ENCODE results near the gene NETO1. TPM values are rescaled to one million over a fixed set of nuclear protein-coding genes. Genes with fewer than 3 reads are reported as not detected.

NETO1 gene
- 1 to 10 TPM in 1 of 3 donors, under 1 TPM in 2; 0.43 to 1.2 (median 0.69) TPM for polyA plus RNA-seq (ENCODE audit: insufficient read length in 3 of 3)
- long read RNA-seq, donor 1 = 0 reads
- long read RNA-seq, donor 2 = 0 reads
- long read RNA-seq, donor 3 = 0 reads
- long read RNA-seq, donor 4 = 0 reads
- long read RNA-seq, donor 5 = 0 reads
- long read RNA-seq, donor 6 = 0 reads
- long read RNA-seq, donor 7 = 0 reads
- long read RNA-seq, donor 8 = 0 reads
- long read RNA-seq, donor 9 = 0 reads
- long read RNA-seq, donor 10 = 0 reads
- long read RNA-seq, donor 11 = 0 reads
- long read RNA-seq, donor 12 = 0 reads
- long read RNA-seq, donor 13 = 0 reads
- long read RNA-seq, donor 14 = 0 reads
- long read RNA-seq, donor 15 = 0 reads
- long read RNA-seq, donor 16 = 0 reads

GRCh38 chr18:72867746-72868584 lies at the start of gene NETO1:
Gene NETO1, minus strand, starts transcription at chr18:72867987. Its CDS starts 696 bp downstream, at chr18:72867291.
- DNase-seq = no peak

- DNase-seq = no peak
Measured at GRCh38 chr18:72910045-72910444, 42.3 kb upstream of the NETO1 start.

- DNase-seq = no peak
Measured at GRCh38 chr18:72908181-72908580, 40.4 kb upstream of the NETO1 start.

GRCh38 chr18:72903033-72903432 lies 35.2 kb upstream of the NETO1 start:
- DNase-seq = no peak

GRCh38 chr18:72899338-72899737 lies 31.6 kb upstream of the NETO1 start:
- DNase-seq = no peak

- no peak for DNase-seq
Measured at GRCh38 chr18:72898870-72899269, 31.1 kb upstream of the NETO1 start.

- DNase-seq = no peak
Measured at GRCh38 chr18:72895548-72895947, 27.8 kb upstream of the NETO1 start.

GRCh38 chr18:72878561-72878960 lies 10.8 kb upstream of the NETO1 start:
- no peak for DNase-seq

GRCh38 chr18:72878143-72878542 lies 10.4 kb upstream of the NETO1 start:
- no peak for DNase-seq

GRCh38 chr18:72871091-72871490 lies 3.3 kb upstream of the NETO1 start:
- DNase-seq = no peak

GRCh38 chr18:72869226-72870185 lies 1.7 kb upstream of the NETO1 start:
- DNase-seq = no peak

- no peak for DNase-seq
Measured at GRCh38 chr18:72868585-72869225, 918 bp upstream of the NETO1 start.

- DNase-seq = no peak
Measured at GRCh38 chr18:72866901-72867745, 664 bp downstream of the NETO1 start.

GRCh38 chr18:72866442-72866900 lies 1.3 kb downstream of the NETO1 start:
- no peak for DNase-seq

GRCh38 chr18:72863754-72864153 lies 4.0 kb downstream of the NETO1 start:
- no peak for DNase-seq

- no peak for DNase-seq
Measured at GRCh38 chr18:72859088-72859487, 8.7 kb downstream of the NETO1 start.

GRCh38 chr18:72849671-72850070 lies 18.1 kb downstream of the NETO1 start:
- DNase-seq = no peak

- DNase-seq = no peak
Measured at GRCh38 chr18:72848503-72849237, 19.1 kb downstream of the NETO1 start.

- no peak for DNase-seq
Measured at GRCh38 chr18:72847771-72848170, 20.0 kb downstream of the NETO1 start.
